Measurements from ENCODE around the gene C1orf232.

The C1orf232 gene

GRCh38 chr1:26155370-26156284, 13.1 kb downstream of the C1orf232 start:
- DNase-seq, result no peak

- no peak for DNase-seq
Observed at GRCh38 chr1:26154750-26155149, 14.0 kb downstream of the C1orf232 start.

GRCh38 chr1:26153966-26154532, 14.7 kb downstream of the C1orf232 start:
- DNase-seq, result no peak

- DNase-seq, result no peak
Observed at GRCh38 chr1:26148887-26149286, 19.9 kb downstream of the C1orf232 start.

GRCh38 chr1:26145960-26146294, 22.8 kb downstream of the C1orf232 start:
- DNase-seq, result no peak

GRCh38 chr1:26145041-26145959, 23.5 kb downstream of the C1orf232 start:
- peak; percentile 50 for DNase-seq

- DNase-seq, result no peak
Observed at GRCh38 chr1:26142159-26142558, 26.6 kb downstream of the C1orf232 start.

GRCh38 chr1:26138974-26139558, 29.7 kb downstream of the C1orf232 start:
- no peak for DNase-seq

- DNase-seq, result no peak
Observed at GRCh38 chr1:26134466-26134865, 34.3 kb downstream of the C1orf232 start.

- no peak for DNase-seq
Observed at GRCh38 chr1:26132834-26133167, 36.0 kb downstream of the C1orf232 start.

- DNase-seq, result no peak
Observed at GRCh38 chr1:26132128-26132833, 36.5 kb downstream of the C1orf232 start.

GRCh38 chr1:26130695-26131094, 38.1 kb downstream of the C1orf232 start:
- no peak for DNase-seq

- no peak for DNase-seq
Observed at GRCh38 chr1:26129778-26130177, 39.0 kb downstream of the C1orf232 start.

- DNase-seq, result no peak
Observed at GRCh38 chr1:26127235-26128163, 41.3 kb downstream of the C1orf232 start.

- peak; percentile 88 for DNase-seq
Observed at GRCh38 chr1:26126321-26127084, 42.3 kb downstream of the C1orf232 start.

GRCh38 chr1:26125946-26126320, 42.8 kb downstream of the C1orf232 start:
- no peak for DNase-seq

GRCh38 chr1:26125382-26125781, 43.4 kb downstream of the C1orf232 start:
- DNase-seq, result no peak

- DNase-seq, result no peak
Observed at GRCh38 chr1:26124418-26125331, 44.1 kb downstream of the C1orf232 start.

All from NCI-H1436 treated with DMSO at 0.1 percent for 48 hours (cell line).